BJ (cell line): ENCODE data around the gene SYS1. TPM values are rescaled to one million over a fixed set of nuclear protein-coding genes. Genes with fewer than 3 reads are reported as not detected.

Source experiments
- CTCF ChIA-PET: fragments of 350-600 bp; formaldehyde crosslinking; extraction: SDS; loops from one replicate; lab custom pipeline; 2021; ENCODE audit warnings: antibody characterized with exemption, inconsistent platforms; lab: Yijun Ruan, JAX
- POLR2A ChIA-PET: fragments of 300-600 bp; sonication (Branson Sonifier 250); formaldehyde crosslinking; extraction: SDS; loops from one replicate; lab custom pipeline; 2021; ENCODE audit warnings: antibody characterized with exemption; lab: Charles Lee
- DNase-seq: peaks from one replicate; pipeline ENCODE4 v3.0.0-alpha.2; 2011; ENCODE audit warnings: low read depth
- H3K27me3 ChIP-seq: 2 replicates; pipeline ENCODE4 v1.6.0; 2011; ENCODE audit warnings: low read length; ENCODE audit not compliant: control insufficient read depth, insufficient read depth
- H3K36me3 ChIP-seq: 2 replicates; pipeline ENCODE4 v1.5.1; 2011; ENCODE audit warnings: low read length; ENCODE audit not compliant: control insufficient read depth, insufficient read depth
- H3K4me3 ChIP-seq: 2 replicates; pipeline ENCODE4 v1.5.1; 2011; ENCODE audit warnings: low read depth, mild to moderate bottlenecking, control low read depth, low read length
- polyA plus RNA-seq: library from polyadenylated mRNA; depleted of rRNA; stranded (reverse); fragments of >200 nt; gene quantifications from 2 replicates; pipeline ENCODE4 v1.2.3, GENCODE V29; 2011
- TF ChIP-seq, protein P1 (sequence below): IDR thresholded peaks from 2 replicates; pipeline ENCODE4 v1.5.1; 2011; ENCODE audit warnings: low read depth, mild to moderate bottlenecking, control low read depth, inconsistent platforms, low read length, moderate library complexity; ENCODE audit not compliant: insufficient read depth

SYS1 gene
- polyA plus RNA-seq, 1 experiment, result 71.4 TPM

DNA sequence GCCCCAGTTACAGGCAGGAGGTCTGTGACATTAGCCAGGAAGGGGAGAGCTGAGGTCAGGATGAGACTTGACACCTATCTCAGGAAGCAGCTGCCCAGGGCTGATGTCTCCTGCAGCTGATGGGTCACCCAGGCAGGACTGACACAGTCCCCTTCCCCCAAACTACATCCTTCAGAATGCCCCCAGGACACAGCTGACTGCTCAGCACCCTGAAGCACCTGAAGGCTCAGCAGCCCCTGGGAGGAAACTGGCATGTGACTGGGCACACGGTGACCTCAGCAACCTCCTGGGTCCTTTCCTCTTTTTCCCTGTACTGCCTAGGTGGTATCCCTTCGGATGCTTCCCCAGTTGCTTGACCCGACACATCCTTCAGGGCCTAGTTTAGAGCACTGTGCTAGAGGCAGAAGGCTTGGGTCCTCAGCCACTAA is 16.7 kb upstream of the SYS1 start:
- Histone ChIP-seq H3K36me3 (peaks cover 3% of the 10 kb centered on the region; the same call in 1 of the 2 replicates), H3K27me3 (no peaks in the 10 kb centered on the region), H3K4me3 (peak overlapping the region; percentile 62)
- ChIA-PET POLR2A (interaction anchor here (2.5 kb wide), 1 partner anchor 9 kb away, joined by 8 read pairs; no protein-coding TSS in a partner anchor), CTCF (interaction anchor here (1.2 to 2.7 kb wide), 6 partner anchors 17 to 275 kb away, joined by 3 to 12 read pairs (median 4); partner anchors contain the start of gene SYS1)
- TF ChIP-seq, protein P1, sequence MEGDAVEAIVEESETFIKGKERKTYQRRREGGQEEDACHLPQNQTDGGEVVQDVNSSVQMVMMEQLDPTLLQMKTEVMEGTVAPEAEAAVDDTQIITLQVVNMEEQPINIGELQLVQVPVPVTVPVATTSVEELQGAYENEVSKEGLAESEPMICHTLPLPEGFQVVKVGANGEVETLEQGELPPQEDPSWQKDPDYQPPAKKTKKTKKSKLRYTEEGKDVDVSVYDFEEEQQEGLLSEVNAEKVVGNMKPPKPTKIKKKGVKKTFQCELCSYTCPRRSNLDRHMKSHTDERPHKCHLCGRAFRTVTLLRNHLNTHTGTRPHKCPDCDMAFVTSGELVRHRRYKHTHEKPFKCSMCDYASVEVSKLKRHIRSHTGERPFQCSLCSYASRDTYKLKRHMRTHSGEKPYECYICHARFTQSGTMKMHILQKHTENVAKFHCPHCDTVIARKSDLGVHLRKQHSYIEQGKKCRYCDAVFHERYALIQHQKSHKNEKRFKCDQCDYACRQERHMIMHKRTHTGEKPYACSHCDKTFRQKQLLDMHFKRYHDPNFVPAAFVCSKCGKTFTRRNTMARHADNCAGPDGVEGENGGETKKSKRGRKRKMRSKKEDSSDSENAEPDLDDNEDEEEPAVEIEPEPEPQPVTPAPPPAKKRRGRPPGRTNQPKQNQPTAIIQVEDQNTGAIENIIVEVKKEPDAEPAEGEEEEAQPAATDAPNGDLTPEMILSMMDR, result no peak
- no peak for DNase-seq

DNA sequence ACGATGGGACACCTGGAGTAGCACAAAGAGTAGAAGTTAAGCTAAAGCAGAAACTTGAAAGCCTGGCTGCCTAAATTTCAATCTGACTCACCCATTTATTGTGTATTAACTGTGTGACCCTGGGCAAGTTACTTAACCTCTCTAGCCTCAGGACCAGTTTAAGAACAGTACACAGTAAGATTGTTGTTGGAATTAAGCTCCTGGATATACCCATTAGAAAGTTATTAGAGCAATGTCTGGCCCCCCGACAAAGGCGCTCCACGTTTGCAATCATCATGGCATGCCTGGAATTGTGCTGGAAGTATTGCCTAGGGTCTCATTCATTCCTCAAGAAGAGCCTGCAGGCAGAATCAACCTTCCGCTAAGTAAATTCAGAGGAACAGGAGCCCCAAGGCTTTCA is 16.1 kb upstream of the SYS1 start:
- no peak for DNase-seq

DNA sequence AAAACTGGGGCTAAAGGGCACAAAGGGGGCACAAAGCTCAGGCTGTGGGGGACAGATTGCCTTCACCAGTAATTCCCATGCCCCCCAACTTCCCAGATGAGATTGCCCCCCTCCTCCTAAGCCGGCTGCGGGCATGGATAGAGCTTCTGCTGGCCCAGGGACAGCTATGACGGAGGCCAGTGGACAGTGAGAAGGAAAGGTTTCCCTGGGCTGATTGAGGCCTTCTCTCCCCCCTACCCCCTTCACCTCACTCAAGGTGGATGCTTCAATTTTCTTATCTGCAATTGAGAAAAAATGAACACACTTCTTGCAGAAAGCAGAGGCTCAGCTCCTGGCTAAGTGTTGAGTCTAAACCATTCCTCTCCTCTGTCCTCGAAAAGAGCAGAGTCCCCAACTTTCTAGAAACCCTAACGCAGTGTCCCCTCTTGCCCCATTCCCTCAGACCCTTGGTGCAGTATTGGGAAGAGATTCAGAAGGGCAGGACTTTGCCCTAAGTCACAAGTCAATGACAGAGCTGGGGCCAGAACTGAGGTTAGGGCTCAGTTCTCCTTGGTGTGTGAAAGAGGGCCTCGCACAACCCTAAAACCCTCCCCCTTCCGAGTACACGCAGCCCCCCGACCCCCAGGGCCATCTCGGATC is 15.5 kb upstream of the SYS1 start:
- no peak for DNase-seq
- POLR2A ChIA-PET, result interaction anchor here (0.6 to 2.5 kb wide), 2 partner anchors 10 to 432 kb away, joined by 3 to 8 read pairs; no protein-coding TSS in a partner anchor
- no peaks in the 10 kb centered on the region for H3K27me3 ChIP-seq
- peak overlapping the region; percentile 62 for H3K4me3 ChIP-seq
- peaks cover 3% of the 10 kb centered on the region; the same call in 1 of the 2 replicates for H3K36me3 ChIP-seq
- CTCF ChIA-PET, result interaction anchor here (0.8 to 2.7 kb wide), 6 partner anchors 15 to 276 kb away, joined by 3 to 12 read pairs (median 4); partner anchors contain the start of gene SYS1
- TF ChIP-seq, protein P1, result no peak

More for the DNA sequence above, 16.1 kb upstream of the SYS1 start:
- Histone ChIP-seq H3K4me3 (peak overlapping the region; percentile 62), H3K27me3 (no peaks in the 10 kb centered on the region), H3K36me3 (peaks cover 3% of the 10 kb centered on the region; the same call in 1 of the 2 replicates)
- ChIA-PET CTCF (interaction anchor here (0.8 to 2.7 kb wide), 6 partner anchors 16 to 276 kb away, joined by 3 to 12 read pairs (median 4); partner anchors contain the start of gene SYS1), POLR2A (interaction anchor here (2.5 kb wide), 1 partner anchor 10 kb away, joined by 8 read pairs; no protein-coding TSS in a partner anchor)
- TF ChIP-seq, protein P1, result no peak

DNA sequence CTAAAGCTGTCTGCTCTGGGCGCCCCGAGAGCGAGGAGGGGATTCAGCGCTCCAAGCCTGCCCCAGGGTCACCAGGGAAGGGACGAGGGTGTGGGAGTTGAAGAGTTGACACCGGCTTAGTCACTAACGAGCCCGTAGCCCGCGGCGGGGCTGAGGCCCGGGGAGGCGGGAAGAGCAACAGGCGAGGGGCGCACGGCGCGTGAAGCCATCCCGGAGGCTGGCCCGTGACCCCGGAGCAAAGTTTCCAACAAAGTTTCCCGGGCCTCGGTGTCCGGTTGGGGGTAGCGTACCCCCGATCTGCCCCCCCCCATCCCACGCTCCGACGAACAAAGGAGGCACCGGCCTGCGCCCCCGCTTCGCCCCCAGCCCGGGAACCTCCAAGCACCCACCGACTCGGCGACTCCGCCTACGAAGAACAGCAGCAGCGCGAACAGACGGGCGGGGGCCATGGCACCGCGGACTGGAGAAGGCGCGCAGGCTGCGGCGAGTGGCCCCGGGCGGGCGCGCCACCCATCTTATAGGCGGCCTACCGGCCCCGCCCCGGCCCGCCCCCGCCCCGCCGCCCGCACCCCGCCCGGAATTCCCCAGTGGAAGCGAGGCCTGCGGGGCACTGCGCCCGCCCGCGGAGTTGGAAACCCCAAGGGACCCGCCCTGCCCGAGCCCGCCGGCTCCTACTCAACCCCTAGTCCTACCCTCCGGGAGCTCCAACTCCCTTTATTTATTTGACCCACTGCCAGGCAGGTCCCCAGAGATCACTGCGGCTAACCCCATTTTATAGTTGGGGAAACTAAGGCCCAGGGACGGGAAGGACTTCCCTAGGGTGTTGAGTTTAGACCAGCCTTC is 14.8 kb upstream of the SYS1 start, which contains the start of gene SDC4:
TSS of gene SDC4 (minus strand) at position 489 of the 843 bp plus-strand sequence. CDS start at position 449, 40 bp downstream.
- Histone ChIP-seq H3K4me3 (peak within 1 kb of the TSS; percentile 62), H3K27me3 (no peaks in the 10 kb centered on the region), H3K36me3 (peaks cover 3% of the 10 kb centered on the region; the same call in 1 of the 2 replicates)
- ChIA-PET POLR2A (interaction anchor here (0.6 to 2.5 kb wide), 5 partner anchors 11 to 621 kb away, joined by 3 to 8 read pairs (median 5); no protein-coding TSS in a partner anchor), CTCF (interaction anchor here (1.2 to 2.7 kb wide), 4 partner anchors 15 to 28 kb away, joined by 4 to 12 read pairs (median 6); partner anchors contain the start of gene SYS1)
- TF ChIP-seq, protein P1, result no peak
- no peak for DNase-seq
